Epithelial cell of esophagus (primary cell): ENCODE results near the gene OPN5.
A peak's percentile ranks its signal among the peaks of the same experiment; 100 is the strongest.

Experiments
- DNase-seq: peaks from one replicate; pipeline ENCODE4 v3.0.0; 2010; ENCODE audit warnings: low read depth
- H3K4me3 ChIP-seq: 2 replicates; pipeline ENCODE4 v1.5.1; 2011; ENCODE audit warnings: mild to moderate bottlenecking, low read length, control low read depth
- CTCF ChIP-seq: IDR thresholded peaks from 2 replicates; pipeline ENCODE4 v1.5.1; 2011; ENCODE audit warnings: low read depth, mild to moderate bottlenecking, low read length, control low read depth, inconsistent platforms; ENCODE audit not compliant: insufficient read depth; ENCODE audit errors: missing control alignments

The OPN5 gene

GRCh38 chr6:47851091-47851490, 69.3 kb downstream of the OPN5 start:
- no peak for TF ChIP-seq CTCF
- no peak for DNase-seq
- H3K4me3 ChIP-seq = no peak overlapping the region

- no peak for TF ChIP-seq CTCF
- H3K4me3 ChIP-seq = no peak overlapping the region
- DNase-seq = peak; percentile 85
Observed at GRCh38 chr6:47852727-47853126, 70.9 kb downstream of the OPN5 start.

- no peak overlapping the region for H3K4me3 ChIP-seq
- DNase-seq = no peak
- no peak for TF ChIP-seq CTCF
Observed at GRCh38 chr6:47853766-47854165, 71.9 kb downstream of the OPN5 start.

- peak; percentile 80 for DNase-seq
- H3K4me3 ChIP-seq = no peak overlapping the region
- TF ChIP-seq CTCF = no peak
Observed at GRCh38 chr6:47854971-47855370, 73.1 kb downstream of the OPN5 start.

- no peak for DNase-seq
- H3K4me3 ChIP-seq = no peak overlapping the region
- no peak for TF ChIP-seq CTCF
Observed at GRCh38 chr6:47859175-47859574, 77.3 kb downstream of the OPN5 start.

- no peak for DNase-seq
- TF ChIP-seq CTCF = no peak
- H3K4me3 ChIP-seq = no peak overlapping the region
Observed at GRCh38 chr6:47862731-47863130, 80.9 kb downstream of the OPN5 start.

GRCh38 chr6:47865206-47865605, 83.4 kb downstream of the OPN5 start:
- no peak overlapping the region for H3K4me3 ChIP-seq
- no peak for DNase-seq
- TF ChIP-seq CTCF = no peak
